ENCODE data around the gene KIF26B.

DNA sequence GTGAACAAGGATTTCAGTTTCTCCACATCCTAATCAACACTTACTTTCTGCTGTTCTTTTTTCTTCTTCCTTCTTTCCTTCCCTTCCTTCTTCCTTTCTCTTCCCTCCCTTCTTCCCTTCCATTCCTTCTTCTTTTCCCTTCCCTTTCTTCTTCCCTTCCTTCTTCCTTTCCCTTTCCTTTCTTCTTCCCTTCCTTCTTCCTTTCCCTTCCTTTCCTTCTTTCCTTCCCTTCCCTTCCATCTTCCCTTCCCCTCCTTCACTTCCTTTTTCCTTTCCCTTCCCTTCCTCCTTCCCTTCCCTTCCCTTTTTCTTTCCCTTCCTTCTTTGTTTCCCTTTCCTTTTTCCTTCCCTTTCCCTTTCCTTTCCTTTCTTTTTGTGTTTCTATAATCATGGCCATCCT is 115.3 kb downstream of the KIF26B start:
- TF ChIP-seq, protein P1, sequence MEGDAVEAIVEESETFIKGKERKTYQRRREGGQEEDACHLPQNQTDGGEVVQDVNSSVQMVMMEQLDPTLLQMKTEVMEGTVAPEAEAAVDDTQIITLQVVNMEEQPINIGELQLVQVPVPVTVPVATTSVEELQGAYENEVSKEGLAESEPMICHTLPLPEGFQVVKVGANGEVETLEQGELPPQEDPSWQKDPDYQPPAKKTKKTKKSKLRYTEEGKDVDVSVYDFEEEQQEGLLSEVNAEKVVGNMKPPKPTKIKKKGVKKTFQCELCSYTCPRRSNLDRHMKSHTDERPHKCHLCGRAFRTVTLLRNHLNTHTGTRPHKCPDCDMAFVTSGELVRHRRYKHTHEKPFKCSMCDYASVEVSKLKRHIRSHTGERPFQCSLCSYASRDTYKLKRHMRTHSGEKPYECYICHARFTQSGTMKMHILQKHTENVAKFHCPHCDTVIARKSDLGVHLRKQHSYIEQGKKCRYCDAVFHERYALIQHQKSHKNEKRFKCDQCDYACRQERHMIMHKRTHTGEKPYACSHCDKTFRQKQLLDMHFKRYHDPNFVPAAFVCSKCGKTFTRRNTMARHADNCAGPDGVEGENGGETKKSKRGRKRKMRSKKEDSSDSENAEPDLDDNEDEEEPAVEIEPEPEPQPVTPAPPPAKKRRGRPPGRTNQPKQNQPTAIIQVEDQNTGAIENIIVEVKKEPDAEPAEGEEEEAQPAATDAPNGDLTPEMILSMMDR (IDR thresholded peaks at IDR 0.05; ENCODE audit: low read depth, low read length): no peak
- no peak for TF ChIP-seq POLR2A (IDR thresholded peaks at IDR 0.05; ENCODE audit: extremely low read depth, insufficient read length)

All from NB4 (cell line).